Cardiac muscle cell (in vitro differentiated cells and primary cell): ENCODE data around the gene CSNK1A1. TPM values are rescaled to one million over a fixed set of nuclear protein-coding genes. Genes with fewer than 3 reads are reported as not detected.
A peak's percentile ranks its signal among the peaks of the same experiment; 100 is the strongest.
"Not testable (repeated sequence)": the region's sequence is repeated elsewhere in the genome, so short reads cannot be mapped to it uniquely, and the experiment has no call there.

Experiments
- DNase-seq, 2 donors: peaks; one replicate each; pipeline versions ENCODE4 v3.0.0 to v3.0.0-alpha.2; 2010 to 2017; ENCODE audit warnings: low read depth in 1 of 2, low spot score in 1 of 2
- H3K27ac ChIP-seq: fragments of 200-600 bp; sonication (generic); 2 replicates; pipeline ENCODE4 v1.5.1; 2016
- H3K27me3 ChIP-seq: fragments of 200-600 bp; sonication (generic); 2 replicates; pipeline ENCODE4 v1.6.0; 2016; ENCODE audit warnings: control low read depth
- H3K36me3 ChIP-seq: fragments of 200-600 bp; sonication (generic); 2 replicates; pipeline ENCODE4 v1.5.1; 2016; ENCODE audit warnings: control low read depth
- H3K4me1 ChIP-seq: fragments of 200-600 bp; sonication (generic); 2 replicates; pipeline ENCODE4 v1.8.1; 2017; ENCODE audit warnings: low read depth, mild to moderate bottlenecking, mixed run types
- H3K4me3 ChIP-seq: fragments of 200-600 bp; sonication (generic); 2 replicates; pipeline ENCODE4 v1.5.1; 2016; ENCODE audit warnings: mild to moderate bottlenecking
- H3K9me3 ChIP-seq: fragments of 200-600 bp; sonication (generic); 2 replicates; pipeline ENCODE4 v1.5.1; 2017; ENCODE audit warnings: low read depth, mild to moderate bottlenecking, control low read depth
- polyA plus RNA-seq: library from polyadenylated mRNA; unstranded; fragments of >200 nt; fragmentation: Nextera tagmentation; extraction: Ambion mirVana; gene quantifications from 2 replicates; pipeline ENCODE4 v1.2.1, GENCODE V29; 2016
- total RNA-seq: library from RNA; depleted of rRNA; stranded (reverse); fragments of >200 nt; gene quantifications from 2 replicates; pipeline ENCODE4 v1.2.3, GENCODE V29; 2016
- TF ChIP-seq, protein P1 (sequence below): IDR thresholded peaks from 2 replicates; pipeline ENCODE4 v1.5.1; 2012; ENCODE audit warnings: low read depth, mild to moderate bottlenecking, low read length

Gene CSNK1A1
- total and polyA plus RNA-seq, 2 experiments from 2014 or later = 161 to 286 TPM

DNA sequence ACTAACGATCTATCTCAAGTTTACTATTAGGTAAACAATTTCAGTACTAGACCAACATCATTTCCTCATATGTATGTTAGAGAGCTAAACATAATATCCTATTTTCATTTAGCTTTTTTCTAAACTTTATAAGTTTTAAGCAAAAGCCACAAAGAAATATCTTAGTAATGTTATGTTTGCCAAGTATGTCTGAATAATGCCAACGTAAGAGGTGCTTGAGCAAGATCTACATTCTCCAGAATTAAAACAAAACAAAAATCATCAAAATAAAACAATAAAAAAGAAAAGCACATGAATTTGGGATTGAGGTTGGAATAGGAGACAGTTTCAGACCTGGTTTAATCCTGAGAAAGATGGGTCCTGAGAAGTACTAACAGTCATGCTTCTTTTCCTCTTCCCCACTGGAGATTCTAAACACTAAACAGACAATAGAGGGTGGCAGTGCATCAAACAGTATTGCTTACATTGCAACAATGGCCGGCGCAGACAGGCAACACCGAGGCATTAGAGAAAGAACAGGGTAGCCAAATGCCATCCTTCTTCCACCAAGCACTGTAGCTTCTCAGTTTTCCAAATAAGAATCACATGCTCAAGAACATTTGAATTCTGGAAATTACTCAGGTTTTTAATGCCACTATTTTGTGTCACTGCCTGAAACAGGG is 33.6 kb downstream of the CSNK1A1 start:
- H3K36me3 ChIP-seq = peaks cover 35% of the 10 kb centered on the region

GRCh38 chr5:149514512-149514911 is 36.7 kb downstream of the CSNK1A1 start:
- peaks cover 50% of the 10 kb centered on the region for H3K36me3 ChIP-seq
- peak overlapping the region; percentile 54 for H3K27ac ChIP-seq
- no peaks in the 10 kb centered on the region for H3K27me3 ChIP-seq
- no peak for DNase-seq
- H3K4me1 ChIP-seq = peaks cover 47% of the 10 kb centered on the region
- TF ChIP-seq, protein P1, sequence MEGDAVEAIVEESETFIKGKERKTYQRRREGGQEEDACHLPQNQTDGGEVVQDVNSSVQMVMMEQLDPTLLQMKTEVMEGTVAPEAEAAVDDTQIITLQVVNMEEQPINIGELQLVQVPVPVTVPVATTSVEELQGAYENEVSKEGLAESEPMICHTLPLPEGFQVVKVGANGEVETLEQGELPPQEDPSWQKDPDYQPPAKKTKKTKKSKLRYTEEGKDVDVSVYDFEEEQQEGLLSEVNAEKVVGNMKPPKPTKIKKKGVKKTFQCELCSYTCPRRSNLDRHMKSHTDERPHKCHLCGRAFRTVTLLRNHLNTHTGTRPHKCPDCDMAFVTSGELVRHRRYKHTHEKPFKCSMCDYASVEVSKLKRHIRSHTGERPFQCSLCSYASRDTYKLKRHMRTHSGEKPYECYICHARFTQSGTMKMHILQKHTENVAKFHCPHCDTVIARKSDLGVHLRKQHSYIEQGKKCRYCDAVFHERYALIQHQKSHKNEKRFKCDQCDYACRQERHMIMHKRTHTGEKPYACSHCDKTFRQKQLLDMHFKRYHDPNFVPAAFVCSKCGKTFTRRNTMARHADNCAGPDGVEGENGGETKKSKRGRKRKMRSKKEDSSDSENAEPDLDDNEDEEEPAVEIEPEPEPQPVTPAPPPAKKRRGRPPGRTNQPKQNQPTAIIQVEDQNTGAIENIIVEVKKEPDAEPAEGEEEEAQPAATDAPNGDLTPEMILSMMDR = no peak
- no peak overlapping the region for H3K4me3 ChIP-seq
- no peaks in the 10 kb centered on the region for H3K9me3 ChIP-seq

More for the DNA sequence above, 33.6 kb downstream of the CSNK1A1 start:
- peak overlapping the region; percentile 38 for H3K27ac ChIP-seq
- DNase-seq = peak; percentile 7 to 29
- H3K27me3 ChIP-seq = no peaks in the 10 kb centered on the region
- peaks cover 59% of the 10 kb centered on the region for H3K4me1 ChIP-seq
- TF ChIP-seq, protein P1 = no peak
- H3K9me3 ChIP-seq = no peaks in the 10 kb centered on the region
- no peak overlapping the region for H3K4me3 ChIP-seq

- not testable (repeated sequence) for DNase-seq
- Histone ChIP-seq H3K4me1 (peaks cover 39% of the 10 kb centered on the region), H3K36me3 (peaks cover 60% of the 10 kb centered on the region)
Measured at GRCh38 chr5:149513372-149513947, 37.8 kb downstream of the CSNK1A1 start.

GRCh38 chr5:149510136-149510535 is 41.1 kb downstream of the CSNK1A1 start:
- Histone ChIP-seq H3K4me3 (no peak overlapping the region), H3K9me3 (no peaks in the 10 kb centered on the region), H3K4me1 (peaks cover 15% of the 10 kb centered on the region), H3K36me3 (peaks cover 76% of the 10 kb centered on the region), H3K27ac (no peak overlapping the region), H3K27me3 (no peaks in the 10 kb centered on the region)
- no peak for DNase-seq
- TF ChIP-seq, protein P1 = no peak

More at GRCh38 chr5:149513372-149513947, 37.8 kb downstream of the CSNK1A1 start:
- H3K4me3 ChIP-seq, H3K27me3 ChIP-seq, H3K9me3 ChIP-seq: not testable (repeated sequence)
- peak overlapping the region; percentile 54 for H3K27ac ChIP-seq

GRCh38 chr5:149504677-149505076 is 46.6 kb downstream of the CSNK1A1 start:
- no peak for DNase-seq
- peaks cover 84% of the 10 kb centered on the region for H3K36me3 ChIP-seq
- H3K4me1 ChIP-seq = no peaks in the 10 kb centered on the region
- H3K27me3 ChIP-seq = no peaks in the 10 kb centered on the region
- TF ChIP-seq, protein P1 = no peak
- no peaks in the 10 kb centered on the region for H3K9me3 ChIP-seq
- no peak overlapping the region for H3K27ac ChIP-seq
- no peak overlapping the region for H3K4me3 ChIP-seq

DNA sequence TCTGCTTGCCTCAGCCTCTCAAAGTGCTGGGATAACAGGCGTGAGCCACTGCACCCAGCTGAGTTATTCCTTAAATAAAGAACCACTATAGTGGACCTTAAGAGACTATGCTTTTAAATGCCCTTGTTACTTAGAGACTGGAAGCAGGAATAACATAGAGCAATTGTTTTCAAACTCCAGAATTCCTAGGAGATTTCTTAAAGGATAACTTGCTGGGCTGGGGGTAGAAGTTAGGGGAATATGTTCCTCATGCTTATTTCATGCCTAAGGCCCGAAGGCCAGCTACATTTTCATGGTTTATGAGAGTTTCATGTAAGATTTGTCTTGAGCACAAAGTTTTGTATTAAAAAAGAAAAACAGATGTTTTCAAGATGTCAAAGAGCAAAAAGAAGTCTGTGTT is 48.2 kb downstream of the CSNK1A1 start:
- no peak overlapping the region for H3K4me3 ChIP-seq
- peak overlapping the region; percentile 19 for H3K27ac ChIP-seq
- H3K27me3 ChIP-seq = no peaks in the 10 kb centered on the region
- TF ChIP-seq, protein P1 = no peak
- peaks cover 79% of the 10 kb centered on the region for H3K36me3 ChIP-seq
- DNase-seq = no peak
- no peaks in the 10 kb centered on the region for H3K9me3 ChIP-seq
- no peaks in the 10 kb centered on the region for H3K4me1 ChIP-seq
